ENCODE data around the gene DEDD2.

DEDD2 gene

GRCh38 chr19:42170715-42171114 is 46.8 kb downstream of the DEDD2 start:
- no peak for DNase-seq (ENCODE audit: low read depth)

GRCh38 chr19:42169486-42170413 is 47.7 kb downstream of the DEDD2 start:
- no peak for DNase-seq (ENCODE audit: low read depth)

- DNase-seq (ENCODE audit: low read depth) = no peak
These were observed 49.3 kb downstream of the DEDD2 start for GRCh38 chr19:42168206-42168605.

DNA sequence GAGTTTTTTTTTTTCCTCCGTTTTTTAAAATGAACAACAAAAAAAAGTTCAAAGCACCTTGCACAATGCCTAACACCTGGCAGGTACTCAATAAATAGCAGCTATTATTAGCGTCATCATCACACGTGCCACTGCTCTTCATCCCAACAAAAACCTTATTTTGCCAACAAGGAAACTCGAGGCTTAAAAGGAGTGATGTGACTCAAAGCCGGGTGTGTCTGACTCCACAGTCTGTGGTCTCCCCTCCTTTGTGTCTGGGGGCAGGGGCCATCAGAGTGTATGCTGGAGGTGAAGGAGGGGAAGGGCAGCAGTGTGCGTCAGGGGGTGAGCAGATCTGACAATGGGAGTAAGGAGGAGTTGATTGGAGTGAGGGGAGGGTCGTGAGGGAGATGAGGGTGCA is 51.2 kb downstream of the DEDD2 start:
- DNase-seq (ENCODE audit: low read depth) = no peak

DNA sequence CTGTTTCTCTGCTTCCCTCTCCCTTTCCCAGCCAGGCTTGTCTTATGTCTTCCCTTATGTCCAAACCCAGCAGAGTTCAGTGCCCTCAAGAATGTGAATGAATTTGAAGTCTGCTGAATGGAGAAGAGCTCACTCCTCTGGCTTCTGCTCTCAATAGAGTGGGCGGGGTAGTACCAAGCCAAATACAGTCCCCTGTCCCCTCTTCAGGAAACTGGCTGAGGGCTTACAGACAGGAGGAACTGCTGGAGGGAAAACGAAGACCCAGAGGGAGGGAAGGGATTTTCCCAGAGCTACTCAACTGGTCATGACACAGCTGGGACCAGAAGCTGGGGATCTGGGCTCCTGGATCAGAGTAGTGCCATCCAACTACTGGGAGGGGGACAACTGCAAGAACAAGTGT is 52.3 kb downstream of the DEDD2 start:
- no peak for DNase-seq (ENCODE audit: low read depth)

DNA sequence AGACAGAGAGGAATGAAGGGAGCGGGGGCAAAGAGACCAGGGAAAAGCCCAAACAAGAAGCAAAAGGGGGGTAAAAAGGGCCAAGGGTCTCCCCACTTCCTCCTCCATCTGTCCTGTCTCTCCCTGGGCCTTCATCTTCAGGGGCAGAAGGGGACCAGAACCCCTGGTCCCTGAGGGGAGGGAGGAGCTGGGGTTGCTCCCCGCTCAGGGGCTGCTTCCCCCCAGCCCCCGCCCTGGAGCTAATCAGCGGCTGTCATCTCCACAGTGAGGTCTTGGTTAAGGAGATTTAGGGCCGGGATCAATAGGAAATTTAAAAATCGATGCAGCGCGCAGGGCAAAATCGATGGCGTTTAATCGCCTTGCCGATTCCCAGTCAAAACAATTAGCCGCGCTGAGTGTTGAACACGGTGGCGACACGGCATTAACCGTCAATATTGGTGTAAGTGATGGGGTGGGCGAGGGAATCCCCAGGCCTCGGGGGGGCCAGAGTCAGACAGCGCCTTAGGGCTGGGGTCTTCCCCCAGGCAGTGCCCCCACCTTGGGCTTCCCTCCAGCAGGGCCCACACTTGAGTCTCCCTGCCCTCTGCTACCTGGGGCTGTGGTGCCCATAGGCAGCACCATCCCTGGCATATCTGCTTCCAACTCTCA is 55.7 kb downstream of the DEDD2 start:
- no peak for DNase-seq (ENCODE audit: low read depth)

GRCh38 chr19:42159942-42160341 is 57.5 kb downstream of the DEDD2 start:
- DNase-seq (ENCODE audit: low read depth) = no peak

GRCh38 chr19:42158926-42159325 is 58.6 kb downstream of the DEDD2 start:
- no peak for DNase-seq (ENCODE audit: low read depth)

GRCh38 chr19:42156571-42156970 is 60.9 kb downstream of the DEDD2 start:
- DNase-seq (ENCODE audit: low read depth) = no peak

DNA sequence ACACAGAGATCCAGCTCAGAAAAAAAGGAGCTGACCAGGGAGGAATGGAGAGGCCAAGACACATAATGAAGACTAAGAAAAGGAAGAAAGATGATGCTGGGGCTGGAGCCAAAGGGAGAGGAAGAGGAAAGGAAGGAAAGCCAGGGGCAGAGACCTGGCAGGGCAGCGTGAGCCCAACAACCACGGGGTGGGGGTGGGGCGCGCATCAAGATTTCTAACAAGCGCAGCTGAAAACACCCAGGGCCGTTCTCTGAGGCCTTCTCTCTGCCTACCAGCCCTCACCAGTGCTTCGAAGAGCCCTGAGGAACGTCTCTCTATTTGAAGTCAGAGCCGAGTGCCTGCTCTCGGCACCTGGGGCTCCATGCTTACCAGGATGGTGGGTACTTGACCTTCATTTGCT is 61.7 kb downstream of the DEDD2 start:
- DNase-seq (ENCODE audit: low read depth) = no peak

DNA sequence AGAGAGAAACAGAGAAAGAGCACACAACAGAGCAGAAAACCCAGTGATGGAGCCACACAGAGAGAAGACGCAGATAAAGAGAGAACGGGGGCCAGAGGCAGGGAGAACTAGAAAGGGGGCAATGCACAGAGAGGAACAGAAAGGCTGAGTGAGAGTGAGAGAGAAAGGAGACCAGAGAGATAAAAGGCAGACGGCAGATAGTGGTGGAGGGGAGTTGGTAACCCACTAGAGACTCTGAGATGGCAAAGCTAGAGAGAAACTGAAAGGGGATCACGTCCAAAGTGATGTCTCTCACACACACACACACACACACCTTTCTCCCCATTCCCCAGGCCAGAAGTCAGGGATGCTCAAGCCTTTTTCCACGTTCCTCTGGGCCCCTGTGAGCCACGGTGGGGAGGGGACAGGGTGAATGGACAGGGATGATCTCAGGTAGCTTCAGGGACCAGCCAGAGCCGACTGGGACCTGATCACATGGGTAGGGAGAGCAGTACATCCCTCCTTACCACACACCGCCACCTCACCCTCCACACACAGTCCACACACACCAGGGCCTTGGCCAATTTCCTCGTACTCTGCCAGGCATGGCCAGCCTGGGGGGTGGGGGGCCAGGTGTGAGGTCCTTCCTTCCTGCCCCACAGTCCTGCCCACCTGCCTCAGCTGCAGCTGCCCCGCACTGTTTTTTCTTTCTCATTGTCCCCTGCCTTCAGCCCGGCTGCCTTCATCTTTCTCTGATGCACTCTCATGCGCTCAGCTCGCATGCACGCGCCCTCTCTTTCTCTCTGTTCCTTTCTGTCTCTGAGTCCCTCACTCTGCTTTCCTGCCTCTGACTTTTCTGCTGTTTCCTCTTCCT is 62.8 kb downstream of the DEDD2 start:
- no peak for DNase-seq (ENCODE audit: low read depth)

DNA sequence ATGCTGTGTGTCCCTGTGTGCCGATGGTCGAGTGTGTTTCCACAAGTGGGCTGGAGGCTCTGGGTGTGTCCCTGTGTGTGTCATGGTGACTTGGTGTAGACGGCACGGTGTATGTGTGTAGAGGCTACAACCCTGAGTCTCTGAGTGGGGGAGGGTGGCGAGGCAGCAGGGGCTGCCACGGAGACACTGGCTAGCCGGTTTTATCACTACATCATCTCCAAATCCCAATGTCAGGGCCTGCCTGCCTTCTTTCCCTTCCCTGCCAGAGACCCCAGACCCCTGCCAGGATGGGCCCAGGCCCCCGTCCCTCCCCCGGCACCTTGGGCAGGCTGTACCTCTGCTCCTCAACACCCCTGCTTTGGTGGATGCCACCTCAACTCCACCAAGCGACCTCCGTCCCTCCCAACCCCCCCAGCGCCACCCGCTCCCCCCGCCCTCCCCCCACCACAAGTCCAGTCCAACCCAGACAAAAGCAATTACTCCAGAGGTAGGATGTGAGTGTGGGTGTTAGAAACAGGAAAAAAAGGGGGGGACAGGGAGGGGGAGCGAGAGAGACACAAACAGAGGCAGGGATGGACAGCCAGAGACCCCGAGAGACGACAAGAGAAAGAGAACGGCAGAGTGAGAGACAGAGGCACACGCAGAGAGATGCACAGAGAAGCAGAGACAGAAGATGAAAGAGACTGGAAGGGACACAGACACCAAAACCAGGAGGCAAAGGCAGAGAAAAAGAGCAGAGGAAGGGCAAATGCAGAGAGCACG is 63.6 kb downstream of the DEDD2 start:
- no peak for DNase-seq (ENCODE audit: low read depth)

- DNase-seq (ENCODE audit: low read depth) = no peak
These were observed 64.4 kb downstream of the DEDD2 start for GRCh38 chr19:42152910-42153671.

- DNase-seq (ENCODE audit: low read depth) = no peak
These were observed 65.4 kb downstream of the DEDD2 start for GRCh38 chr19:42151782-42152684.

DNA sequence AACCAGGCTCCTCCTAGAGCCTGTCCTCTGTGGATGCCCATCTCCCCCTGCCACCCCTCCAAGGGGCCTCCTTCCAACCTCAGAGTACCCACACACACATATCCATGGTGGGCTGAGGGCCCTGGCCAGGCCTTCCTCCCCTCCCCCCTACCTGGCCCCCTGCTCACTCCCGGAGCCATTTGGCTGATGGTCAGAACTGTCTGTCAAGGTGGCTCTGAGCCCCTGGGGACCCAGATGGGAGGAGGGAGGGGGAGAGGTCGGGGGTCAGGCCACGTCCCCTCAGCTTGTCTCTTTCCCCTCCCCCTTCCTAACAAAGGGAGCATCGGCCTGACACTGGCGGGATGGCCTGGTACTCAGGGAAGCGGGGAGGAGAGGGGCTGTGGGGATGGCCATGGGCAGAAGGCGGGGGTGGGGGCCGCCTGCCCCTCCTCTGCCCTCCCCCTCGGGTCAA is 66.5 kb downstream of the DEDD2 start:
- DNase-seq (ENCODE audit: low read depth) = no peak

- DNase-seq (ENCODE audit: low read depth) = no peak
These were observed 67.1 kb downstream of the DEDD2 start for GRCh38 chr19:42150364-42150763.

- no peak for DNase-seq (ENCODE audit: low read depth)
These were observed 67.9 kb downstream of the DEDD2 start for GRCh38 chr19:42149447-42150202.
